ENCODE measurements around the gene TEAD2.
"Not testable (repeated sequence)": the region's sequence is repeated elsewhere in the genome, so short reads cannot be mapped to it uniquely, and the experiment has no call there.

Gene TEAD2

GRCh38 chr19:49383599-49383998, 21.4 kb upstream of the TEAD2 start:
- no peak for DNase-seq

- DNase-seq = no peak
These were observed 20.4 kb upstream of the TEAD2 start for GRCh38 chr19:49382639-49383038.

- no peak for DNase-seq
These were observed 18.2 kb upstream of the TEAD2 start for GRCh38 chr19:49380391-49380790.

- no peak for DNase-seq
These were observed 16.3 kb upstream of the TEAD2 start for GRCh38 chr19:49378512-49378911.

- no peak for DNase-seq
These were observed 12.6 kb upstream of the TEAD2 start for GRCh38 chr19:49374665-49375434.

GRCh38 chr19:49373174-49373573, 11.0 kb upstream of the TEAD2 start:
- DNase-seq = not testable (repeated sequence)

- DNase-seq = no peak
These were observed 9.0 kb upstream of the TEAD2 start for GRCh38 chr19:49371184-49371583.

GRCh38 chr19:49368711-49369358, 6.6 kb upstream of the TEAD2 start:
- DNase-seq = no peak

- DNase-seq = no peak
These were observed 3.9 kb upstream of the TEAD2 start for GRCh38 chr19:49366110-49366509.

GRCh38 chr19:49364083-49364737, 2.0 kb upstream of the TEAD2 start:
- DNase-seq = no peak

GRCh38 chr19:49363268-49364082, 1.3 kb upstream of the TEAD2 start, which contains the start of gene DKKL1:
DKKL1 (plus strand) TSS chr19:49363877; CDS start chr19:49363999, 122 bp downstream.
- DNase-seq = no peak

- no peak for DNase-seq
These were observed 682 bp upstream of the TEAD2 start for GRCh38 chr19:49362929-49363267.

GRCh38 chr19:49361438-49362047, 673 bp downstream of the TEAD2 start:
- DNase-seq = no peak

- DNase-seq = no peak
These were observed 2.1 kb downstream of the TEAD2 start for GRCh38 chr19:49359851-49360820.

GRCh38 chr19:49357186-49357585, 5.0 kb downstream of the TEAD2 start:
- no peak for DNase-seq

- no peak for DNase-seq
These were observed 5.8 kb downstream of the TEAD2 start for GRCh38 chr19:49356382-49356781.

- DNase-seq = no peak
These were observed 6.3 kb downstream of the TEAD2 start for GRCh38 chr19:49355909-49356353.

- DNase-seq = no peak
These were observed 12.6 kb downstream of the TEAD2 start for GRCh38 chr19:49349567-49349966.

- DNase-seq = no peak
These were observed 13.7 kb downstream of the TEAD2 start for GRCh38 chr19:49348305-49349189.

GRCh38 chr19:49347835-49348234, 14.4 kb downstream of the TEAD2 start:
- DNase-seq = no peak

Measured in NCI-H510A treated with DMSO at 0.1 percent for 48 hours (cell line).